ENCODE measurements around the gene FLOT1. TPM values are rescaled to one million over a fixed set of nuclear protein-coding genes. Genes with fewer than 3 reads are reported as not detected.
A peak's percentile ranks its signal among the peaks of the same experiment; 100 is the strongest.

FLOT1 gene
- total RNA-seq, 1 donor from 2014 or later: 175 TPM

DNA sequence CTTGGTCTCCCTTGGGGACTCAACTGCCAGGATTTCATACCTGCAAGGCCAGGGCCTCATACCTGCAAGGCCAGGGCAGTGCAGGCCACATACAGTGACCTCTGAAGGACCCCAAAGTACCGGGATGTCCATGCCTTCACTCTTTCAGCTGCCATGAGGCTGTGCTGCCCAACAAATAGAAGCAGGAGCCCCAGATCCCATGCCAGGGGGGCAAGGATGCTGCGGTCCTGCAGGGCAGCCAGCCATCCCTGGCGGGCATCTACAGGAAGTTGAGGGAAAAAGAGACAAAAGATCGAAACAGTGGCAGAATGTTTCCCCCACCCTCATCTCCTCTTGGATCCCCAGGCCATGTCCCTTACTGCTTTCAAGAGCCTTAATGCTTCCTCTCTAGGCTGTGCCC lies 52.5 kb downstream of the FLOT1 start:
- TF ChIP-seq, protein P1, sequence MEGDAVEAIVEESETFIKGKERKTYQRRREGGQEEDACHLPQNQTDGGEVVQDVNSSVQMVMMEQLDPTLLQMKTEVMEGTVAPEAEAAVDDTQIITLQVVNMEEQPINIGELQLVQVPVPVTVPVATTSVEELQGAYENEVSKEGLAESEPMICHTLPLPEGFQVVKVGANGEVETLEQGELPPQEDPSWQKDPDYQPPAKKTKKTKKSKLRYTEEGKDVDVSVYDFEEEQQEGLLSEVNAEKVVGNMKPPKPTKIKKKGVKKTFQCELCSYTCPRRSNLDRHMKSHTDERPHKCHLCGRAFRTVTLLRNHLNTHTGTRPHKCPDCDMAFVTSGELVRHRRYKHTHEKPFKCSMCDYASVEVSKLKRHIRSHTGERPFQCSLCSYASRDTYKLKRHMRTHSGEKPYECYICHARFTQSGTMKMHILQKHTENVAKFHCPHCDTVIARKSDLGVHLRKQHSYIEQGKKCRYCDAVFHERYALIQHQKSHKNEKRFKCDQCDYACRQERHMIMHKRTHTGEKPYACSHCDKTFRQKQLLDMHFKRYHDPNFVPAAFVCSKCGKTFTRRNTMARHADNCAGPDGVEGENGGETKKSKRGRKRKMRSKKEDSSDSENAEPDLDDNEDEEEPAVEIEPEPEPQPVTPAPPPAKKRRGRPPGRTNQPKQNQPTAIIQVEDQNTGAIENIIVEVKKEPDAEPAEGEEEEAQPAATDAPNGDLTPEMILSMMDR (IDR thresholded peaks at IDR 0.05): no peak
- Histone ChIP-seq H3K4me3 (peak overlapping the region; percentile 58), H3K27me3 (no peaks in the 10 kb centered on the region), H3K9me3 (no peaks in the 10 kb centered on the region), H3K4me1 (peaks cover 33% of the 10 kb centered on the region), H3K27ac (peak overlapping the region; percentile 62), H3K36me3 (no peaks in the 10 kb centered on the region)
- intact Hi-C loops (cut with DNase I): no loop called here
- ATAC-seq (no peak), DNase-seq (peak; percentile 40)

DNA sequence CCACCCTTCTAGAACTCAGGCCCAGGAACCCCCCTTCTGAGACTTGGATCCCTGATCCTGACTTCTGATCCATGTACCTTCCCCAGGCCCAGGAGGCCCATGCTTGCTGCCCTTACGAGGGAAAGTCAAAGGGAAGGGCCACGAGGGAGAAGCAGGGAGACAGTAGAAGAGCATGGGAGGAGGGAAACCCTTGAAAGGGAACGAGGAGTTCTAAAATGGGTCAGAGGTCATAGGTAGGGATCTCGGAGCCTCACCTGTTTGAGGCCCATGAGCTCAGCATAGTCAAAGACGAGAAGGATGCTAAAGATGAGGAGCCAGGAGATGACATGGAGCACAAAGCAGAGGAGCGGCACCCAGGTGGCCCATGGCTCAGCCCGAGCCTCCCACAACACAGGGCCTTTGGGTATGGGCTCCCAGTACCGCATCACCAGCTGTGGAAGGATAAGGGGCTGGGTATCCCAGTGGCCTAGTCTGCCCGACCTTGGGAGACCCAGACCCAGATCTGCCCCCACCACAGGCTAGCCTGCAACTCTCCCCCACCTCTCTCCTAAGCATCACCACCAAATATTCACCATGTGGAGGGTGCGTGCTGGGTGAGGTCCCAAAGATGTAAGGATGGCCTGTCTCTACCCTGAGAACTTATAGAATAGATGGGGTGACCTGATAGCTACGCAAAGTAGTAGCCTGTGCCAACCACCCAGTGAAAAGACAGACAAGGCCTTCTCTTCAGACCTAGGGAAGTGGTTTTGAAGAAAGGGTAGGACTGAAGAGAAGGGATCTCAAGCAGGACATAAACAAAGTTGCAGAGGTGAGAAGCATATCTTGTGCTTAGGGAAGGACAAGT lies 53.2 kb downstream of the FLOT1 start:
- H3K4me1 ChIP-seq: peaks cover 33% of the 10 kb centered on the region
- peak overlapping the region; percentile 92 for H3K27ac ChIP-seq
- no peaks in the 10 kb centered on the region for H3K9me3 ChIP-seq
- DNase-seq (no peak), ATAC-seq (no peak)
- no peaks in the 10 kb centered on the region for H3K36me3 ChIP-seq
- TF ChIP-seq, protein P1 (IDR thresholded peaks at IDR 0.05): no peak
- intact Hi-C loops (cut with DNase I): no loop called here
- no peaks in the 10 kb centered on the region for H3K27me3 ChIP-seq
- H3K4me3 ChIP-seq: no peak overlapping the region

DNA sequence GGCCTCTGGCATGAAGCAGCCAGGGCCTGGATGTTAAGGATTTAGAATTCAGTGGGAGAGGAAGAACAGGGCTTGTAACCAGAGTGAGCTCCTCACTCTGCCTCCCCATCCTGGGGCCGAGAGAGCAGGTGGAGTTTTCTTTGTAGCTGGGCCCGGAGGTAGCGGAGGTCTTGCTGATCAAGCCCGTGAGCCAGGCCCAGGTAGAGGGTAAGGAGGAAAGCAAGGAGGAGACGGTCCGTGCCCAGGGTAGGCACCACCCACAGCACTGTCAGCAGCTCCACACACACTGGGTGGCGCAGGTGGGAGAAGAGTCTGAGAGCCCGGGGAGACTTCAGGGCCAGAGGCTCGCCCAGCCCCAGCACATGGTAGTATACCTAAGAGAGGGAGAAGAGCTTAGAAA lies 53.9 kb downstream of the FLOT1 start:
- H3K9me3 ChIP-seq: no peaks in the 10 kb centered on the region
- peak overlapping the region; percentile 78 for H3K4me3 ChIP-seq
- TF ChIP-seq, protein P1 (IDR thresholded peaks at IDR 0.05): no peak
- peaks cover 33% of the 10 kb centered on the region for H3K4me1 ChIP-seq
- DNase-seq (no peak), ATAC-seq (no peak)
- H3K36me3 ChIP-seq: no peaks in the 10 kb centered on the region
- H3K27me3 ChIP-seq: no peaks in the 10 kb centered on the region
- intact Hi-C loops (cut with DNase I): no loop called here
- H3K27ac ChIP-seq: peak overlapping the region; percentile 92

DNA sequence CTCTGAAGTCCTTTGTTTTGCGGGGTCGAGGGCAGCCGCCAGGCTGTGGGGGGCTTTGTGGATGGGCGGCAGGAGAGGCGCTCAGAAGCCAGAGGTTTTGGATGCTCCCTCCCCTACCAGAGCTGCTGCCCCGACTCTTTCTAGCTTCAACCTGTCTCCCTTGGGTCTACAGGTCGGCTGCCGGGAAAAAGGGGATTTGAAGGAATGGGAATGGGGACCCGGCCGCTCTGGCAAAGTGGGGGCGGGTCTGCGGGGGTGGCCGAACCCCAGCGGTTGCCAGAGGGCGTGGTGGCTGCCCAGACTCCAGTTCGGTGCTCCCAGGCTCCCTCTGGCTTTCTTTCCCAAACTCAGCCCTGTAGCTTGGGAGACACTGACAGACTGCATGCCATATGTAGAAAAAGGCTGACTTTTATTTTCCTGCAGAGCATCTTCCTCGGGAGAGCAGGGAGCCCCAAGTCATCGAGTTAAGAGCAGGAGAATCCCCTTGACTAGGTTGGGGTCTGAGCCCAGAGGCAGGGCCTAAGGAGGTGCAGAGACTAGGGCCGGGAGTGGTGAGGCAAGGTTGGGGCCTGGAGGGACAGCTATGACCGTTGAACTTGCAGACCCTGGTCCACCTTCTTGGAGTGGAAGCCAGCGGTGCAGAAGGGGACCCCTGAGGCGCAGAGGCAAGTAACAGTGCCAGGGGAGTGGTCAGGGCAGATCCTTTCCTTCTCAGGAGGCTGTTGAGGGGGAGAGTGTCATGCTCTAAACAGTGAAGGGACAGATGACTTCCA lies 54.6 kb downstream of the FLOT1 start:
- ATAC-seq (no peak), DNase-seq (no peak)
- no peaks in the 10 kb centered on the region for H3K27me3 ChIP-seq
- peaks cover 39% of the 10 kb centered on the region for H3K4me1 ChIP-seq
- H3K9me3 ChIP-seq: no peaks in the 10 kb centered on the region
- H3K4me3 ChIP-seq: peak overlapping the region; percentile 78
- H3K27ac ChIP-seq: peak overlapping the region; percentile 92
- H3K36me3 ChIP-seq: no peaks in the 10 kb centered on the region
- TF ChIP-seq, protein P1 (IDR thresholded peaks at IDR 0.05): no peak
- intact Hi-C loops (cut with DNase I): no loop called here

DNA sequence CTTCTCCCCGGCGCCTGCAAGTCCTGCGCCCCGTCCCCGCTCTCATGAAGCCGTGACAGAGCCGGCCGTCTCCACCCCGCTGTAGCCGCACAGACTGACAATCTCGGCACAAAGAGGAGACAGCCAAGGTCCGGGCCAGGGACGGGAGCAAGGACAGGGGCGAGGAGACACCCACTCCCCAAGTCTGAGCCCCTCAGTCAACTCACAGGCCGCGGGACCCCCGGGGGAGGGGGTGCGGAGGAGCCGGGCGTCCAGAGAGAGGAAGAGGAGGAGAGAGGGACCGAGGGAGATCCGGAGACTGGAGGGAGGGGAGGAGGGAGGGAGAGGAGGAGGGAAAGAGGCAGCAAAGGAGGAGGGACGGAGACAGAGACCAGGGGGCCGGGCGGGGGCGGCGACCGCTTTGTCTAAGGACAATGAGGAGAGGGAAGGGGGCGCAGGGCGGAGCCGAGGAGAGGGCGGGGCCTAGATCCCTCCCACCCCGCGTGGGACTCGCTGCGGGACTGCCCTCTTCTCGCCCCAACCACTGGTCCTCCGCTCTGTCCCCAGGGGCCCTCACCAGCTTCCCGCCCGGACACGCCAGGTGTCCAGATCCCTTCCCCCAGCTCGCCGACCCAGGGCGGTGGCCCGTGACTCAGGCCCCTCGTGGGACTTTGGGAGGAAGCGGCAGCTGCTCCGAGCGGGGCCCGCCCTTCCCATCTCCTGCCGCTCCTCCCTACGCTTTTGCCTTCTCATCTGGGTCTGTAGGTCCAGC lies 55.4 kb downstream of the FLOT1 start:
- TF ChIP-seq, protein P1 (IDR thresholded peaks at IDR 0.05): no peak
- Histone ChIP-seq H3K4me1 (peaks cover 42% of the 10 kb centered on the region), H3K27ac (peak overlapping the region; percentile 92), H3K4me3 (peak overlapping the region; percentile 78), H3K27me3 (no peaks in the 10 kb centered on the region), H3K36me3 (no peaks in the 10 kb centered on the region), H3K9me3 (no peaks in the 10 kb centered on the region)
- DNase-seq: peak; percentile 94
- peak; percentile 70 for ATAC-seq
- intact Hi-C loops (cut with DNase I): no loop called here
